Stimulated activated CD4-positive, alpha-beta T cell treated with anti-CD3 and anti-CD28 coated beads, Interleukin-15, amount 100 ng/mL, for 24 hours (primary cell): ENCODE measurements around the gene FUT3.
"Not testable (repeated sequence)": the region's sequence is repeated elsewhere in the genome, so short reads cannot be mapped to it uniquely, and the experiment has no call there.

Experiments
- DNase-seq: peaks from one replicate; pipeline ENCODE4 v3.0.0-alpha.2; 2020

FUT3 gene

GRCh38 chr19:5881543-5882299, 30.5 kb upstream of the FUT3 start:
- DNase-seq, result no peak

DNA sequence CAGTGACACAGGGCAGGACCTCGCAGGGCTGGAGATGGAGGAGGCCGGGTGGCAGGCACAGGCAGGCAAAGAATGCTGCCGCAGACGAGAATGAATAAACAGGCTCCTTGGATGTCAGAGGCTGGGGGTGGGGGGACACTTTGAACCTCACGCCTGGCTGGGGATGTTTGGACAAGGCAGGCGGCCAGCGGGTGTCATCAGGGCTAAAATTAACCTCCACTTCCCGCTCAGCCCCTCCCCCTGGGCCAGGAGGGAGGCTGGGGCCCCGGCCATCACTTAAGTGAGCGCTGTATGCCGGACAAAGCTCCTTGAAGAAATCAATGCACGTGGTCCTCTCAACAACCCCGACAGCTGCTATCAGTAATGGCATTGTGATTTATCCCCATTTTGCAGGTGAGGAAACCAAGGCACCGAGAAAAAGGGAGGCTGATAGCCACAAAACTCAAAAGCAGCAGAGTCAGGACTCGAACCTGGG, 29.4 kb upstream of the FUT3 start:
- DNase-seq, result no peak

GRCh38 chr19:5880196-5880595, 28.9 kb upstream of the FUT3 start:
- DNase-seq, result no peak

DNA sequence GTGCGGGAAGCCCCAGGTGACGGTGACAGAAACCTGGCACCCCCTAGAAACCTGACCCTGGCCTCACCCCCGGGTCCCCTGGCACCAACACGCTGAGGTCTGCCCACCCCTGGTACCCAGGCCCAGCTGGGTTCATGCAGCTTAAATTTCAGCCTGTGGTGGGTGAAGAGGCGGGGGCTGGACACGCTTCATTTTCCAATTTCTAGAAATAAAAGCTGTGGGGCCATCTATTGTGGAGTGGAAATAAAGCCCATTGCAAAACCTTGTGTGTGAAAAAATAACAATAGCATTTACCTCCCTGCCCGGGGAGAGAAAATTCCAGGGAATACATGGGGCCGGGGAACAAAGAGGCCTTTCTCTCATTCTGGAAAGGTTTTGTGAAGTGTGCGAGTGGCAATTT, 26.6 kb upstream of the FUT3 start:
- DNase-seq, result no peak

GRCh38 chr19:5877427-5877826, 26.2 kb upstream of the FUT3 start:
- no peak for DNase-seq

- DNase-seq, result not testable (repeated sequence)
These were observed 23.2 kb upstream of the FUT3 start for GRCh38 chr19:5874496-5874895.

DNA sequence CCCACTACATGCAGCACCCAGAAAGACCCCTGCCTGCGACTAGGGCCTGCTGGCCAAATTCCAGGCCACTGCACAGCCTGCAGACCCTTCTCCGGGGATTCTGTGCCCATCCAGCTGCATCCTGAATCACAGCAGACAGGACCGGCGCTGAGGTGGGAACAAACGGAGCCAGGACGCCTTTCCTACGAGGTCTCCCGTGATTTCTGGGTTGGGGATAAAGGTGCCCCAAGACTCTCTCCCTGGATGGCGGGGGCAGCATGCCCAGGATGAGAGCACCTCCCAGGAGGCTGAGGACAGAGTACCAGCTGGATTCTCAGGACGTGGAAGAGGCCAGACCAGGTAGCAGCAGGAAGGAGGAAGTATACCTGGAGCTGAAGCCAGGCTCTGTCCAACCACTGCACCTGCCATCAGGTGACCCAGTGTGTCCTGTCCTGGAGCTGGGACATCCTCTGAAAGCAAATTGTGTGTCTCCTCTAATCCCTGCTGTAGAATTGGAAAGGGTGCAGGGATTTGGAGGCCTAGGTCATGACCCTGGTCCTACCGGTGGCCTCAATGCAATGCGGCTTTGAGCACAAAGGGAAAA, 22.5 kb upstream of the FUT3 start:
- DNase-seq, result no peak

DNA sequence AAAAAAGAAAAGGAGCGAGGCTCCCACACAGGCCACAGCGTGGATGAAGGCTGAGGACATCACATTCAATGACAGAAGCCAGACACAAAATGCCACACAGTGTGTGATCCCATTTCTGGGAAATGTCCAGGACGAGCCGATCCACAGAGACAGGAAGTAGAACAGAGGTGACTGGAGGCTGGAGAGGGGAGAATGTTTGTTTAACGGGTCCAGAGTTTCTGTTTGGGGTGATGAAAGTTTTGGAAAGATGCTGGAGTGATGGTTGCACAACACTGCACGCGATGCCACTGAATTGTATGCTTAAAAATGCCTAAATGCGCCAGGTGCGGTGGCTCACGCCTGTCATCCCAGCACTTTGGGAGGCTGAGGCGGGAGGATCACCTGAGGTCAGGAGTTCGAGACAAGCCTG, 19.7 kb upstream of the FUT3 start:
- DNase-seq, result no peak

- DNase-seq, result no peak
These were observed 16.2 kb upstream of the FUT3 start for GRCh38 chr19:5867201-5868136.

DNA sequence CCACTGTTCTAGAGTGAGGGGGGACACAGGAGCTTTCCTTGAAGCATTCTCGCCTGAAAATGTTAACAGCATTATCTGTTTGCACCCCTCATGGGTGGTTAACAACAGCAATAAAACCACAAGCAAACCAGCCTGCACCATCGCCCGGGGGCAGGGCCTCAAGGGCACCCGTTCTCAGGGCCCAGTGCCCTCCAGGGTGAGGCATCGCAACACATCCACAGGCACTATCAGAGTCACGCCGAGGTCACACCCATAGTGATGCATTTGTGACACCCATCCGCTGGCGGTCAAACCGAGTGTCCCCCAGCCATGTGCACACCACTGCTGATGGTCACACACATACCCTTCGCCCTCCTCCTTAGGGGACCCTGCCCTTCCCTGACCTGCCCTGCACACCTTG, 14.5 kb upstream of the FUT3 start:
- DNase-seq, result no peak

DNA sequence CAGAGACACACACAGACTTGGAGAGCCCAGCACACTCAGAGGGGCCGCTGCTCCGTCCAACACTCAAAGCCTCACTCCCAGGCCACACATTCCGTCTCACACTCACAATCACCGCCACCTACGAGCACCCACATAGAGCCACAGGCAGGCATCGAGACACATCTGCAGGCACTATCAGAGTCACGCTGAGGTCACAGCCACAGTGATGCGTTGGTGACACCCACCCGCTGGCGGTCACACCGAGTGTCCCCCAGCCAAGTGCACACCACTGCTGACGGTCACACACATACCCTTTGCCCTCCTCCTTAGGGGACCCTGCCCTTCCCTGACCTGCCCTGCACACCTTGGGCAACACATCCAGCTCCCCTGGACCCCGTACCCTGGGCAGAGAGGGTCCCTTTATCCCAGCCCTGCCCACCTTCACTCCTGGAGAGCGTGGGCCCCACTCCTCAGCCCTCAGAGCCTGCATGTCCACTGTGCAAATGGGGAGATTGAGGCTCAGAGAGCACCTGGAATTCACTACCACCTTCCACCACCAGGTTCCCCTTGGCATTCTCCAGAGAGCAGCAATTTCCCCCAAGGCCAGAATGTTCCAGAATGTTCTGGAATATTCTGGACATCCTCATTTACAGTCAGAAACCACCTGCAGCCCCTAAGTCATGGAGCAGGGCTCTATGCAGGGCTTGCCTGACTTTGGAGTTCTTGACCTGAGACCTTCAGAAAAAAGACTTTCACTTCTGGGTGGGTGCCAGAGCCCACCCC, 13.7 kb upstream of the FUT3 start:
- DNase-seq, result no peak

GRCh38 chr19:5864013-5864720, 12.9 kb upstream of the FUT3 start:
- no peak for DNase-seq

- DNase-seq, result no peak
These were observed 11.9 kb upstream of the FUT3 start for GRCh38 chr19:5863030-5863665.

DNA sequence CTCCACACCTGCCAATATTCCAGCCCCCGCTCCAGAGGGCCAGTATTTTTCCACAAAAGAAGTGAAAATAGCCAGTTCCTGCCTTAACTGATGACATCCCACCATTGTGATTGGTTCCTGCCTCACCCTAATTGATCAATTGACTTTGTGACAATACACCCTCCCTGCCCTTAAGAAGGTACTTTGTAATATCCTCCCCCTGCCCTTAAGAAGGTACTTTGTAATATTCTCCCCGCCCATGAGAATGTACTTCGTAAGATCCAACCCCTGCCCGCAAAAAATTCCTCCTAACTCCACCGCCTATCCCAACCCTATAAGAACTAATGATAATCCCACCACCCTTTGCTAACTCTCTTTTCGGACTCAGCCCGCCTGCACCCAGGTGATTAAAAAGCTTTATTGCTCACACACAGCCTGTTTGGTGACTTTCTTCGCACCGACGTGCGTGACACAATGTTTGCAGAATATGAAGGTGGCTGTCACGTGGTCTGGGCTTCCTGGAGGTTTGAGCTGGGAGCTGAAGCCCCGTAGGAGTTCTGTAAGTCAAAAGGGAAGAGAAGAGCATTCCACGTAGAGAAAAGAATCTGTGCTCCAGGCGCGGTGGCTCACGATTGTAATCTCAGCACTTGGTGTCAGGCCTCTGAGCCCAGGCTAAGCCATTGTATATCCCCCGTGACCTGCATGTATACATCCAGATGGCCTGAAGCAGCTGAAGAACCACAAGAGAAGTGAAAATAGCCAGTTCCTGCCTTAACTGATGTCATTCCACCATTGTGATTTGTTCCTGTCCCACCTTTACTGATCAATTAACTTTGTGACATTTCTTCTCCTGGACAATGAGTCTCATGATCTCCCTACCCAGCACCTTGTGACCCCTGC, 6.2 kb upstream of the FUT3 start:
- DNase-seq, result no peak

DNA sequence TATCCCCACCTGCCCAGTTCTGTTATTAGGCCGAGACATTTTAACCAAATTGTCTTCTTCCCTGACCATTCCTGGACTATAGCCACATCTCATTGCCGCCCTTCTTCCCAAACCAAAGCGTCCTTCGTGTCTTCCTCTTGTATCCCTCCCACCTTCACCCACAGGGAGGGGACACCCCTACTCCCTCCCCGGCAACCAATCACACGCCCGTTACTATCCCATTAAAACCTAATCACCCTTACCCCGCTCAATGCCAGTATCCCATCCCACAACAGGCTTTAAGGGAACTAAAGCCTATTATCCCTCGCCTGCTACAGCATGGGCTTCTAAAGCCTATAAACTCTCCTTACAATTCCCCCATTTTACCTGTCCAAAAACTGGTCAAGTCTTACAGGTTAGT, 3.9 kb upstream of the FUT3 start:
- DNase-seq, result not testable (repeated sequence)

- DNase-seq, result not testable (repeated sequence)
These were observed 2.9 kb upstream of the FUT3 start for GRCh38 chr19:5854121-5854520.

- DNase-seq, result no peak
These were observed 431 bp downstream of the FUT3 start for GRCh38 chr19:5850743-5851293.

DNA sequence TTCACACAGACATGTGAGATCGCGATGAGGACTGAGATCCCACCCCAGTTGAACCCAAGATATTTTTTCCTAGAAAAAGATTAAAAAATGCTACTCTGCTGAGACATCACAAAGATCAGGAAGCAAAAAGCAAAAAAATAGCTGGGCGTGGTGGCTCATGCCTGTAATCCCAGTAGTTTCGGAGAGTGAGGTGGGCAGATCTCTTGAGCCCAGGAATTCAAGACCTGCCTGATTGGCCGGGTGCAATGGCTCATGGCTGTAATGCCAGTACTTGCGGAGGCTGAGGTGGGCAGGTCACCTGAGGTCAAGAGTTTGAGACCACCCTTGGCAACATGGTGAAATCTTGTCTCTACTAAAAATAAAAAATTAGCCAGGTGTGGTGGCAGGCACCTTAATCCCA, 1.1 kb downstream of the FUT3 start:
- no peak for DNase-seq

DNA sequence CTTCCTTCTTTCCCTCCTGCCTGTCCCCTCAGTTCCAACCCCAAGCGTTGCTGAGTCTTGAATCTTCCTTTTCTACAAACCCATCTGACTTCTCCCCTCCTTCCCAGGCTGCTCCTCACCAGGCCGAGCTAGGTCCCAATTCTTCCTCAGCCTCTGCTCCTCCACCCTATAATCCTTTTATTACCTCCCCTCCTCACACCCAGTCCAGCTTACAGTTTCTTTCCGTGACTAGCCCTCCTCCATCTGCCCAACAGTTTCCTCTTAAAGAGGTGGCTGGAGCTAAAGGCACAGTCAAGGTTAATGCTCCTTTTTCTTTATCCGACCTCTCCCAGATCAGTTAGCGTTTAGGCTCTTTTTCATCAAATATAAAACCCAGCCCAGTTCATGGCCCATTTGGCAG, 2.6 kb downstream of the FUT3 start:
- DNase-seq, result not testable (repeated sequence)

DNA sequence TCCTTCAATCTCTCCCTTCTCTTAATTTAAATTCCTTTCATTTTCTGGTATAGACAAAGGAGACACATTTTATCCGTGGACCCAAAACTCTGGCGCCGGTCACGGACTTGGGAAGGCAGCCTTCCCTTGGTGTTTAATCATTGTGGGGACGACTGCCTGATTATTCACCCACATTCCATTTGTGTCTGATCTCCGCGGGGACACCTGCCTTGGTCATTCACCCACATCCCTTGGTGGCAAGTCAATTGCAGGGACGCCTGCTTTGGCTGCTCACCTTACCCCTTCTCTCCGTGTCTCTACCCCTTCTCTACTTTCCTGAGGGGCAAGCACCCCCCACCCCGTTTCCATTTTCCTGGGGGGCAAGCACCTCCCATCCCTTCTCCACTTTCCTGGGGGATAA, 3.4 kb downstream of the FUT3 start:
- DNase-seq, result not testable (repeated sequence)
